ENCODE results near the gene TRIM27.
"Not testable (repeated sequence)": the region's sequence is repeated elsewhere in the genome, so short reads cannot be mapped to it uniquely, and the experiment has no call there.

TRIM27 gene

DNA sequence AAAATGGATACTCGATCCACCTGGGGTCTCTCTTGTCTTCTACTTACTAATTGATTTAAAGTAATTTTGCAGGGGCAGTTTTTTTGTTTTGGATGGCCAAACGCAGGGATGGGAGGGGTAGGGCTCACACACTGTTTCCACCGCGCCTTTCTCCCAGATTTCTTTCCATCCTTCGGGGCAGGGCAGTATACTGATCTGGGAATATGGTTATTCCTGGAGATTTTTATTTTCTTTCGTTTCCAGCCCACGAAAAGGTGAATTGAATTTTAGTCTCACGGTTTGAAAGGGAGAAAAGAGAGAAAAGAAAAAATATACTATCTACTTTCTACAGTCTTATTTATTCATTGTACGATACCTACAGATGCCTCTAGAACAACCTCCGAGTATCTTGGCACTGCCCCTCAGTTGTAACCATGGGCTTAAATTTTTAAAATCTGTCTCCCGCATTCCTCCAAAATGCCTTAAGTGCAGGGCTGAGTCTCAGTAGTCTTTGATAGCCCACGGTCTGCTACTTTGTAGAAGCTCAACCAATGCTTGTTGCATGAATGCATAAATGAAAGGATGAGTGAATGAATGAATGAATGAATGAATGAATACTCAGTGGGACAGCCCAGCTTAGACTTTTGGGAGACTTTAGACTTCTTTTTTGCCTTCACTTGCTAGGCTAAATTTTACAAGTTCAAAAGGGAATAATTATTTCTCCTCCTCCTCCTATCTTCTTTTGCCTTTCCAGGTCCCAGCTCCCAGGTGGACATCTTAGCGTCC is 18.1 kb upstream of the TRIM27 start:
- H3K27ac ChIP-seq (ENCODE audit: low read length): no peak overlapping the region
- H3K4me3 ChIP-seq (ENCODE audit: low read length): peak overlapping the region; percentile 59; the same call in 1 of the 2 replicates
- no CpG with 5 or more reads among the region's 13 CpGs for WGBS (ENCODE audit: insufficient coverage, insufficient read length)
- no peaks in the 10 kb centered on the region for H3K27me3 ChIP-seq (ENCODE audit: control insufficient read depth, insufficient read depth, low read length)
- H3K36me3 ChIP-seq (ENCODE audit: control insufficient read depth, insufficient read depth, low read length): no peaks in the 10 kb centered on the region
- no peaks in the 10 kb centered on the region for H3K9me3 ChIP-seq (ENCODE audit: control insufficient read depth, insufficient read depth, low read length)
- no peak for DNase-seq (ENCODE audit: low read depth, low spot score)
- peaks cover 2% of the 10 kb centered on the region; the same call in 1 of the 2 replicates for H3K4me1 ChIP-seq (ENCODE audit: control insufficient read depth, insufficient read depth, low read length)

DNA sequence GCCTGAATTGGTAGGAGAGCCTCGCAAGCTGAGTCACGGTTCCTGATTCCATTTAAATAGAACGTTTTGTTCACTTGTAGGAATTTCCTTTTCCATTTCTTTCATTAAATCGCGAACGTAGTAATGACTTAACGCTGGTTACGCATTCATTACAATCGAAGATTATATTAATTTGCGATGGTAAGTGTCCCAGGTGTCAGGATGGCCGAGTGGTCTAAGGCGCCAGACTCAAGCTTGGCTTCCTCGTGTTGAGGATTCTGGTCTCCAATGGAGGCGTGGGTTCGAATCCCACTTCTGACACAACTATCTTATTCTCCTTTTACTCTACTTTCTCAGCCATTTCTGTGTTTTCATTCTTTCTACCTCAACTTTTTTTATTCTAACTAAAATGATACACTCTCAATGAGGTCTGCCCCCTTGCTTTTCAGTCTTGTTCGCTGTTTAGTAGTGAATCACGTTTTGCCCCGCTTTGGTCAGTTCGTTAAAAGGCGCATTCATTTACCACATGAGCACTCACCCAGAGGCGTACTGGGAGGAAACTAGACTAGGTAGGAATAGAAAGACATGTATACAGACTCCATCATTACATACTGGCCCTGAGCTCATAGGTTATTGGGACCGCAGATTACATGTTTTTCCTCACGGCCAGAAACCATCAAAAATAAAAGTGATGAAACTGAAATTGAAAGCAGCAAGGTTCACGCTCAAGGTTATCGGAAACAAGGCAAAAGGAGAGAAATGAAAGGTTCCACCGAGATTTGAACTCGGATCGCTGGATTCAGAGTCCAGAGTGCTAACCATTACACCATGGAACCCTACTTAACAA is 17.3 kb upstream of the TRIM27 start:
- DNase-seq (ENCODE audit: low read depth, low spot score): peak; percentile 55
- H3K27me3 ChIP-seq (ENCODE audit: control insufficient read depth, insufficient read depth, low read length): no peaks in the 10 kb centered on the region
- no CpG with 5 or more reads among the region's 28 CpGs for WGBS (ENCODE audit: insufficient coverage, insufficient read length)
- no peak overlapping the region for H3K27ac ChIP-seq (ENCODE audit: low read length)
- peak overlapping the region; percentile 92; the same call in 1 of the 2 replicates for H3K4me3 ChIP-seq (ENCODE audit: low read length)
- no peaks in the 10 kb centered on the region for H3K4me1 ChIP-seq (ENCODE audit: control insufficient read depth, insufficient read depth, low read length)
- no peaks in the 10 kb centered on the region for H3K9me3 ChIP-seq (ENCODE audit: control insufficient read depth, insufficient read depth, low read length)
- no peaks in the 10 kb centered on the region for H3K36me3 ChIP-seq (ENCODE audit: control insufficient read depth, insufficient read depth, low read length)

DNA sequence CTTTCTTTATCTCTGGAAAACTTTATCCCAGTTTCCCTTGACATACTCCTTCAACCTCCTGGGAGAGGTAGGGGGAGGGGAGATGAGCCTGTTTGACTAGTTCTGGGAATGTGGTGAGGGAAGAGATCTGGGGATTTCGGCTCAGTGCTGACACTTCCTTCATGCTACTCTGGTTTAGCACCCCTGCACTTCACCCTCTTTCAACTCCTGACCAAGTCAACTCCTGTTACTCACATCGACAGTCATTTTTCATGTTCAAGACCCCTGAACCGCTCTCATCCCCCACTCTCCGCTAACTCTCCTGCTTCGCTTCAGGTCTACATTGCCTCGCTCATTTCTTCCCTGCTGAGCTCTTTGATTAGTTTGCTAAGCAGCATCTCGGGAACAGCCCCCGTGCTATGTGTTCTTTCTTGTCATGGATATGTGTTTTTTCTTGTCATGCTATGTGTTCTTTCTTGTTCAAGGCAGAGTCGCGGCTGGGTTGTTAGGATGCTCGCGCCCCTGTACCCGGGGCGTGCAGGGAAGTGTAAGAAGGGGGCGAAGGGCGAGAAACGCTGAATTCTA is 16.6 kb upstream of the TRIM27 start:
- no CpG with 5 or more reads among the region's 17 CpGs for WGBS (ENCODE audit: insufficient coverage, insufficient read length)

DNA sequence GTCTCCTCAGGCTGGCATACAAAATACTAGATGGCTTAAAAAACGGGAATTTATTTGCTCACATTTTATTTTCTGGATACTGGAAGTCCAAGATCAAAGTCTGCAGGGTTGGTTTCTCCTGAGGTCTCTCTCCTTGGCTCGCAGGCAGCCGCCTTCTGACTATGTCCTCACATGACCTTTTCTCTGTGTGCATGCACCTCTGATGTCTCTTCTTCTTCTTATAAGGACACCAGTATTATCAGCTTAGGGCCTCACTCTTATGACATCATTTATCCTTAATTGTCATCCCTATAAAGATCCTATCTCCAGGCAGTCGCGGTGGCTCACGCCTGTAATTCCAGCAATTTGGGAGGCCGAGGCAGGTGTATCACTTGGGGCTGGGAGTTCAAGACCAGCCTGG is 9.3 kb upstream of the TRIM27 start:
- WGBS (ENCODE audit: insufficient coverage, insufficient read length): no CpG with 5 or more reads among the region's 7 CpGs
- H3K4me1 ChIP-seq (ENCODE audit: control insufficient read depth, insufficient read depth, low read length): no peaks in the 10 kb centered on the region

More for the DNA sequence above, 16.6 kb upstream of the TRIM27 start:
- peak; percentile 60 for DNase-seq (ENCODE audit: low read depth, low spot score)
- Histone ChIP-seq H3K27ac (ENCODE audit: low read length) (no peak overlapping the region), H3K4me3 (ENCODE audit: low read length) (peak overlapping the region; percentile 92; the same call in 1 of the 2 replicates), H3K4me1 (ENCODE audit: control insufficient read depth, insufficient read depth, low read length) (no peaks in the 10 kb centered on the region), H3K27me3 (ENCODE audit: control insufficient read depth, insufficient read depth, low read length) (no peaks in the 10 kb centered on the region), H3K36me3 (ENCODE audit: control insufficient read depth, insufficient read depth, low read length) (no peaks in the 10 kb centered on the region), H3K9me3 (ENCODE audit: control insufficient read depth, insufficient read depth, low read length) (no peaks in the 10 kb centered on the region)

DNA sequence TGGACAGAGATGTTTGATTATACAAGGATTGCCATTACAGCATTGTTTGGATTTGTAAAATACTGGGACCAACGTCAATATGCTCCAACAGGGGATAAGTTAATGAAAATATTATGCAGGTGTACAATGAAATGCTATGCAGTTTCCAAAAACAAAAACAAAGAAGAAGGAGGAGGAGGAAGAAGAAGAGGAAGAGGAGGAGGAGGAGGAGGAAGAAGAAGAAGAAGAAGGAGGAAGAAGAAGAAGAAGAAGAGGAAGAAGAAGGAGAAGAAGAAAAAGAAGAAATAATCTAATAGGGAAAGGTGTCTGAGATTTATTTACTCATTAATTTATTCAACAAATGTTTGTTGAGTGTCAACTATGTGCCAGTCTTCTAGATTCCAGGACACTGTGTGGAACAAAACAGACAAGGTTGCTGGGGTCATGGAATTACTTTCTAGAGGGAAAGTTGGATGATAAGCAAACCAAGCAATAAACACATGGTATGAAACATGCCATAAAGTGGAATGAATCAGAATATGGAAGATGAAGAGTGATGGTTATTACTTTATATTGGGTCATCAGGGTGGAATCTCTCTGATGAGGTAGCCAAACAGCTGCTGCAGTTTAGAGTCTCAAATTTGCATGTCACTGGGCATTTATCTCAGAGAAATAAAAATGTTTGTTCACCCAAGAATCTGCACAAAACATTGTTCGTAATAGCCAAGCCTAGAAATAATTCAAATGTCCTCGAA is 6.3 kb upstream of the TRIM27 start:
- Histone ChIP-seq H3K4me1 (ENCODE audit: control insufficient read depth, insufficient read depth, low read length) (no peaks in the 10 kb centered on the region), H3K36me3 (ENCODE audit: control insufficient read depth, insufficient read depth, low read length) (no peaks in the 10 kb centered on the region), H3K4me3 (ENCODE audit: low read length) (no peak overlapping the region), H3K27me3 (ENCODE audit: control insufficient read depth, insufficient read depth, low read length) (no peaks in the 10 kb centered on the region), H3K9me3 (ENCODE audit: control insufficient read depth, insufficient read depth, low read length) (no peaks in the 10 kb centered on the region), H3K27ac (ENCODE audit: low read length) (no peak overlapping the region)
- no peak for DNase-seq (ENCODE audit: low read depth, low spot score)
- no CpG with 5 or more reads among the region's 3 CpGs for WGBS (ENCODE audit: insufficient coverage, insufficient read length)

More for the DNA sequence above, 9.3 kb upstream of the TRIM27 start:
- Histone ChIP-seq H3K36me3 (ENCODE audit: control insufficient read depth, insufficient read depth, low read length) (no peaks in the 10 kb centered on the region), H3K27me3 (ENCODE audit: control insufficient read depth, insufficient read depth, low read length) (no peaks in the 10 kb centered on the region), H3K9me3 (ENCODE audit: control insufficient read depth, insufficient read depth, low read length) (no peaks in the 10 kb centered on the region), H3K27ac (ENCODE audit: low read length) (no peak overlapping the region), H3K4me3 (ENCODE audit: low read length) (no peak overlapping the region)
- DNase-seq (ENCODE audit: low read depth, low spot score): no peak

DNA sequence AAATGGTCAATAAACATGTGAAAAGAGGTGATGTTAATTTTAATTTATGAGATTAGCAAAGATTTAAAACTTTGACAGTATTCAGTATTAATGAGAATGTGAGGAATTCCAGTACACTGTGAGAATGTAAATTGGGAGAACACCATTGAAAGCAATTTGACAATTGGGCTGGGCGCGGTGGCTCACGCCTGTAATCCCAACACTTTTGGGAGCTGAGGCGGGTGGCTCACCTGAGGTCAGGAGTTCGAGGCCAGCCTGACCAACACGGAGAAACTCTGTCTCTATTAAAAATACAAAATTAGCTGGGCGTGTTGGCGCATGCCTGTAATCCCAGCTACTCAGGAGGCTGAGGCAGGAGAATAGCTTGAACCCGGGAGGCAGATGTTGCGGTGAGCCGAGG is 5.6 kb upstream of the TRIM27 start:
- not testable (repeated sequence) for H3K27me3 ChIP-seq (ENCODE audit: control insufficient read depth, insufficient read depth, low read length); DNase-seq (ENCODE audit: low read depth, low spot score); H3K36me3 ChIP-seq (ENCODE audit: control insufficient read depth, insufficient read depth, low read length); H3K9me3 ChIP-seq (ENCODE audit: control insufficient read depth, insufficient read depth, low read length); H3K4me1 ChIP-seq (ENCODE audit: control insufficient read depth, insufficient read depth, low read length); H3K27ac ChIP-seq (ENCODE audit: low read length); H3K4me3 ChIP-seq (ENCODE audit: low read length)
- WGBS (ENCODE audit: insufficient coverage, insufficient read length): no CpG with 5 or more reads among the region's 11 CpGs

DNA sequence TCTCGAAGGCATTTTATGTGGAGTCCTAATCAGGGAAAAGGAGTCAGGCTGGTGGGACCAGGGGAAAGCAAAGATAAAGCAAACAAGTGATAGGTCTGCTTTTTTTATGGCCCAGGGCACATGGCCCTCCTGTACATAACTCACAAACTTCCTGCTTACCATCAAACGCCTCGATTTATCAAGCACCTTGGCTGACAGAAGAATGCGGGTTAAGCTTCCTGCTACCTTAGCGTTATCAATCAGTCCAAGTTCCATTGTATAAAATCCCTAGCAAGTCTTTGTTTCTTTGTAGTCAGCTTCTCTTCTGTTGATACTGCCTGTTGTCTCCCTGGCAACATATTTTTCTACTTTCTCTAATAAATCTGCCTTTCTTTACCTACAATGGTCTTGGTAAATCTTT is 4.1 kb upstream of the TRIM27 start:
- no peak for DNase-seq (ENCODE audit: low read depth, low spot score)
- WGBS (ENCODE audit: insufficient coverage, insufficient read length): no CpG with 5 or more reads among the region's 5 CpGs
- Histone ChIP-seq H3K4me3 (ENCODE audit: low read length) (no peak overlapping the region), H3K36me3 (ENCODE audit: control insufficient read depth, insufficient read depth, low read length) (no peaks in the 10 kb centered on the region; the same call in 1 of the 2 replicates), H3K27me3 (ENCODE audit: control insufficient read depth, insufficient read depth, low read length) (no peaks in the 10 kb centered on the region), H3K27ac (ENCODE audit: low read length) (no peak overlapping the region), H3K4me1 (ENCODE audit: control insufficient read depth, insufficient read depth, low read length) (no peaks in the 10 kb centered on the region), H3K9me3 (ENCODE audit: control insufficient read depth, insufficient read depth, low read length) (no peaks in the 10 kb centered on the region)

DNA sequence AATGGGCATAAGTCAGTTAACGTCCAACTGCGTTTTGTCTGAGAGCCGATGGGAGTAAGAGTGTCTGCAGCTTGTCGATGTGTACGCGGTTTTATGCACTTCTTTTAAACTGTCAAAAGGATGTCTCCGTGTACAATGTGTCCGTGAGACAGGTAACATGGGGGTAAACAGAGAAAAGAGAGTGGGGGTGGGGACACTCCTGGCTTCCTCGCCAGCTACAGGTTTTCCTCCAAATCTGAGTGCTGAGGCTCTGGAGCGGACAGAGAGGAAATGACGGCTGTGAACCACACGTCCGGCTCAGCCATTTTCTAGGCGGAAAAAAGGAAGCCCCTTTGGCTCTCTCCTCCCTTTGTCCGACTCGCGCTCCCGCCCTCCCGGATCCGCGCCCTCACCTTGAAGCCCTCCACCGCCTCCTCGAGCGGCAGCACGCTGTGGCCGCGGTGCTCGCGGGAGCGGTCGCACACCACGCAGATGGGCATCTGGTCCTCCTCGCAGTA is 916 bp downstream of the TRIM27 start:
- WGBS (ENCODE audit: insufficient coverage, insufficient read length): no CpG with 5 or more reads among the region's 33 CpGs
- H3K36me3 ChIP-seq (ENCODE audit: control insufficient read depth, insufficient read depth, low read length): peaks cover 24% of the 10 kb centered on the region
- H3K9me3 ChIP-seq (ENCODE audit: control insufficient read depth, insufficient read depth, low read length): no peaks in the 10 kb centered on the region
- H3K27ac ChIP-seq (ENCODE audit: low read length): no peak overlapping the region
- H3K4me3 ChIP-seq (ENCODE audit: low read length): peak overlapping the region; percentile 94
- no peaks in the 10 kb centered on the region for H3K27me3 ChIP-seq (ENCODE audit: control insufficient read depth, insufficient read depth, low read length)
- no peak for DNase-seq (ENCODE audit: low read depth, low spot score)
- H3K4me1 ChIP-seq (ENCODE audit: control insufficient read depth, insufficient read depth, low read length): peaks cover 3% of the 10 kb centered on the region; the same call in 1 of the 2 replicates

DNA sequence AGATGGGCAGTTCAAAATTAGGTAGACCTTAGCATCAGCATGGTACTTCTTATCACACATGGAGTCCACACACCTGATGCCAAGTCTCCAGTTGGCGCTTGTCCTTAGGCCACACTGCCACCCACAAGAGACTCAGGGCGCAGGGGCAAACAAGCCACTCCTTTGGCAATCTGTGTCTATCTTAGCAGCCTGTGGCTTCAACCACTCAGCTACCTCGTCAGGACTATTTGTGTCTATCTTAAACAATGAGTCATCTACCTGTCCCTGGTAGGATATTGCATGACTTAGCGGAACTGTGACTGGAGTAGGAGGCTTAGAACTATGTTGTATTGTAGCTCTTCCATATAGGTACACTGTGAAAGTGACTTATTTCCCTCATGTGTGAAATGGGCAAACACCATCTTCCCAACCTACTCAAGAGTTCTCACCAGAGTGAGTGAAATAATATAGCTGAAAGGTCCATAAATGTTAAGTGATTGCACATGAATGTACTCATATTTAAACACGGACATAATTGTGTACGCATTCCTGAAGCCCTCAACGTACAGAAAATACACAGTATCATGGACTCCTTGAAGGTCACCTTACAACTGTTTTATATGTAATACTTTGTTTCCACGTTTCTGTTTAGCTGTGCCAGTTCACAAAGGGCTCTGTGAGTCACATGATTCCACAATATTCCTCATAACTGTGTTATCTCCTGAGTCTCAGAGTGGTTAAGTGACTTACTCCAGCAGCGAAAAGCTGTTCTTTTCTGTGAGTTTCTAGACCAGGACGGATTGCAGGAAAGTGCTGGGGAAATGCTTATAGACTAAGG is 1.6 kb downstream of the TRIM27 start:
- no peak for DNase-seq (ENCODE audit: low read depth, low spot score)
- H3K4me1 ChIP-seq (ENCODE audit: control insufficient read depth, insufficient read depth, low read length): peaks cover 3% of the 10 kb centered on the region; the same call in 1 of the 2 replicates
- H3K36me3 ChIP-seq (ENCODE audit: control insufficient read depth, insufficient read depth, low read length): peaks cover 27% of the 10 kb centered on the region
- H3K27ac ChIP-seq (ENCODE audit: low read length): no peak overlapping the region
- no peaks in the 10 kb centered on the region for H3K27me3 ChIP-seq (ENCODE audit: control insufficient read depth, insufficient read depth, low read length)
- WGBS (ENCODE audit: insufficient coverage, insufficient read length): no CpG with 5 or more reads among the region's 10 CpGs
- peak overlapping the region; percentile 94; the same call in 1 of the 2 replicates for H3K4me3 ChIP-seq (ENCODE audit: low read length)
- no peaks in the 10 kb centered on the region for H3K9me3 ChIP-seq (ENCODE audit: control insufficient read depth, insufficient read depth, low read length)
